MM.1S (cell line): ENCODE results near the gene PSMA2.
A peak's percentile ranks its signal among the peaks of the same experiment; 100 is the strongest.
"Not testable (repeated sequence)": the region's sequence is repeated elsewhere in the genome, so short reads cannot be mapped to it uniquely, and the experiment has no call there.

ENCODE experiments used
- DNase-seq: peaks from one replicate; pipeline ENCODE4 v3.0.0-alpha.2; 2015
- H2AFZ ChIP-seq: fragments of 300-600 bp; sonication (generic); 2 replicates; pipeline ENCODE4 v1.6.0; 2016; ENCODE audit warnings: antibody characterized with exemption, low read length
- H3F3A ChIP-seq: fragments of 300-600 bp; sonication (generic); 2 replicates; pipeline ENCODE4 v1.6.1; 2016; ENCODE audit warnings: mild to moderate bottlenecking, antibody characterized with exemption, low read length, moderate library complexity, mixed read lengths; ENCODE audit not compliant: insufficient read depth
- H3K27ac ChIP-seq: fragments of 300-600 bp; sonication (generic); 2 replicates; pipeline ENCODE4 v1.5.1; 2016; ENCODE audit warnings: mild to moderate bottlenecking, low read length
- H3K27me3 ChIP-seq: fragments of 300-600 bp; sonication (generic); replicated peaks from 2 replicates; pipeline ENCODE4 v1.6.0; 2016; ENCODE audit warnings: low read length; ENCODE audit not compliant: insufficient read depth
- H3K36me3 ChIP-seq: fragments of 300-600 bp; sonication (generic); replicated peaks from 2 replicates; pipeline ENCODE4 v1.6.1; 2016; ENCODE audit warnings: mild to moderate bottlenecking, low read length, mixed read lengths; ENCODE audit not compliant: insufficient read depth
- H3K4me1 ChIP-seq: fragments of 300-600 bp; sonication (generic); 2 replicates; pipeline ENCODE4 v1.6.1; 2016; ENCODE audit warnings: low read length, mixed read lengths
- H3K4me2 ChIP-seq: fragments of 300-600 bp; sonication (generic); 2 replicates; pipeline ENCODE4 v1.6.0; 2016; ENCODE audit warnings: low read depth, low read length
- H3K4me3 ChIP-seq: fragments of 300-600 bp; sonication (generic); 2 replicates; pipeline ENCODE4 v1.5.1; 2016; ENCODE audit warnings: low read length, mixed read lengths
- H3K79me2 ChIP-seq: fragments of 300-600 bp; sonication (generic); 2 replicates; pipeline ENCODE4 v1.6.1; 2016; ENCODE audit warnings: mixed run types, low read length, mixed read lengths
- H3K9ac ChIP-seq: fragments of 300-600 bp; sonication (generic); 2 replicates; pipeline ENCODE4 v1.6.1; 2016; ENCODE audit warnings: low read length, mixed read lengths
- H3K9me2 ChIP-seq: fragments of 300-600 bp; sonication (generic); replicated peaks from 2 replicates; pipeline ENCODE4 v1.6.1; 2016; ENCODE audit warnings: mild to moderate bottlenecking, low read length, mixed read lengths; ENCODE audit not compliant: insufficient read depth
- H3K9me3 ChIP-seq: fragments of 300-600 bp; sonication (generic); replicated peaks from 2 replicates; pipeline ENCODE4 v1.6.1; 2016; ENCODE audit warnings: mild to moderate bottlenecking, low read length, mixed read lengths; ENCODE audit not compliant: insufficient read depth
- H4K20me1 ChIP-seq: fragments of 300-600 bp; sonication (generic); 2 replicates; pipeline ENCODE4 v1.6.1; 2016; ENCODE audit warnings: mild to moderate bottlenecking, low read length, moderate library complexity, mixed read lengths; ENCODE audit not compliant: insufficient read depth
- EZH2 ChIP-seq: fragments of 300-600 bp; sonication (generic); optimal IDR thresholded peaks from 2 replicates; pipeline ENCODE3; 2017; ENCODE audit warnings: low read depth, mild to moderate bottlenecking, antibody characterized with exemption, low read length, mixed read lengths
- EZH2phosphoT487 ChIP-seq: fragments of 300-600 bp; sonication (generic); IDR thresholded peaks from 2 replicates; pipeline ENCODE4 v1.6.1; 2018; ENCODE audit warnings: antibody characterized with exemption, low read length
- TF ChIP-seq, protein P1 (sequence below): fragments of 300-600 bp; sonication (generic); IDR thresholded peaks from 2 replicates; pipeline ENCODE4 v1.5.1; 2016; ENCODE audit warnings: antibody characterized with exemption, low read length, mixed read lengths

Gene PSMA2

DNA sequence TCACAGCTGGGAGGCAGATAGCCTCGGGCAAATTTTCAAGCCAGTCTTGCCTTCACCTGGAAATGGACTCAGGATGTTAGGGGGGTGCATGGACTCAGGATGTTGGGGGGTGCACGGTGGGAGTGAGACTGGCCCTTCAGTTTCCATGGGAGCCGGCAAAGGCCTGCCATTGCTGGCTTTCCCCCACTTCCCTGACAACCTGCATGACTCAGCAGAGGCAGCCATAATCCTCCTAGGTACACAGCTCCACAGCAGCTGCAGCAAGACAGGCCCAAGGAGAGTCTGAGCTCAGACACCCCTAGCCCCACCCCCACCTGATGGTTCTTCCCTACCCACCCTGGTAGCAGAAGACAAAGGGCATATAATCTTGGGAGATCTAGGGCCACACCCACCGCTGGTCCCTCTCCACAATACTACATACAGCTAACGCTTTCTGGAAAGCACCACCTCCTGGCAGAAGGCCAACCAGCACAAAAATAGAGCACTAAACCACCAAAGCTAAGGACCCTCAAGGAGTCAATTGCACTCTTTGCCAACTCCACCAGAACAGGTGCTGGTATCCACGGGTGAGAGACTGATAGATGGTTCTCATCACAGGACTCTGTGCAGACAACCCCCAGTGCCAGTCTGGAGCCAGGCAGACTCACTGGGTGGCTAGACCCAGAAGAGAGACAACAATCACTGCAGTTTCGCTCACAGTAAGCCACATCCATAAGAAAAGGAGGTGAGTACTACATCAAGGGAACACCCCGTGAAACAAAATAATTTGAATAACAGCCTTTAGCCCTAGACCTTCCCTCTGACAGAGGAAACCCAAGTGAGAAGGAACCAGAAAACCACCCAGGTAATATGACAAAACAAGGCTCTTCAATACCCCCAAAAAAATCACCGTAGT, 38.4 kb downstream of the PSMA2 start:
- Histone ChIP-seq H3K27ac (no peak overlapping the region), H3K79me2 (no peaks in the 10 kb centered on the region), H2AFZ (no peak overlapping the region), H3K4me2 (no peak overlapping the region), H3K27me3 (no peaks in the 10 kb centered on the region), H4K20me1 (no peaks in the 10 kb centered on the region), H3K9me2 (no peaks in the 10 kb centered on the region), H3F3A (no peaks in the 10 kb centered on the region), H3K9me3 (no peaks in the 10 kb centered on the region), H3K4me3 (no peak overlapping the region), H3K9ac (no peak overlapping the region), H3K4me1 (no peaks in the 10 kb centered on the region), H3K36me3 (no peaks in the 10 kb centered on the region)
- TF ChIP-seq, protein P1, sequence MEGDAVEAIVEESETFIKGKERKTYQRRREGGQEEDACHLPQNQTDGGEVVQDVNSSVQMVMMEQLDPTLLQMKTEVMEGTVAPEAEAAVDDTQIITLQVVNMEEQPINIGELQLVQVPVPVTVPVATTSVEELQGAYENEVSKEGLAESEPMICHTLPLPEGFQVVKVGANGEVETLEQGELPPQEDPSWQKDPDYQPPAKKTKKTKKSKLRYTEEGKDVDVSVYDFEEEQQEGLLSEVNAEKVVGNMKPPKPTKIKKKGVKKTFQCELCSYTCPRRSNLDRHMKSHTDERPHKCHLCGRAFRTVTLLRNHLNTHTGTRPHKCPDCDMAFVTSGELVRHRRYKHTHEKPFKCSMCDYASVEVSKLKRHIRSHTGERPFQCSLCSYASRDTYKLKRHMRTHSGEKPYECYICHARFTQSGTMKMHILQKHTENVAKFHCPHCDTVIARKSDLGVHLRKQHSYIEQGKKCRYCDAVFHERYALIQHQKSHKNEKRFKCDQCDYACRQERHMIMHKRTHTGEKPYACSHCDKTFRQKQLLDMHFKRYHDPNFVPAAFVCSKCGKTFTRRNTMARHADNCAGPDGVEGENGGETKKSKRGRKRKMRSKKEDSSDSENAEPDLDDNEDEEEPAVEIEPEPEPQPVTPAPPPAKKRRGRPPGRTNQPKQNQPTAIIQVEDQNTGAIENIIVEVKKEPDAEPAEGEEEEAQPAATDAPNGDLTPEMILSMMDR, result no peak
- TF ChIP-seq EZH2 (no peak), EZH2phosphoT487 (no peak)
- DNase-seq, result no peak

DNA sequence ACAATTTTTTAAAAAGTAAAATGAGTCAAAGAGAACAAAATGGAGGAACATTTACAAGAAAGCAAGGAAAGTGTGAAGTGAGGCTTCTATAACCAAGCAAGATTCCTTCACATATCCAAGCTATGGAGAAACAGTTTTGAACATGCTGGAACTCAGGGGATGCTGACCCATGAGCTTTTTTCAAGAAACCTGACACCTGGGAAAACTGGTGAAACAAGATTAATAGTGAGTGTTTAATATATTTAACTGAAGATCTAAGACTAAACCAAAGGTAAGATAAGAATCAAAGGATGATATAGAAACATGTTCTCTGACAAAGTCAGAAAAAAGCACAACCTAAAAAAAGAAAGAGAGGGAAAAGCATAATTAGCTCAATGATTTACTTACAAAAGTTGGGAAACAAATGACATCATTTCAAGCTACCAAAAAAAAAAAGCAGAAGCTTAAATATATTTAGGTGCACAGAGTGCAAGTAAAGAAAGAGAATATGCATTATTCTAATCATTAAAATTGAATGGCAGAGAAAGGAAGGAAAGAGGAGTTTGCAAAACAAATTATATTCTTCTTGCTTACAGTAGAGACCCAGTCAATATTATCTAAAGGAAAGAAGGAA, 45.0 kb downstream of the PSMA2 start:
- no peak overlapping the region for H3K4me2 ChIP-seq
- no peak overlapping the region for H3K27ac ChIP-seq
- no peaks in the 10 kb centered on the region for H4K20me1 ChIP-seq
- H3K4me3 ChIP-seq, result no peak overlapping the region
- H2AFZ ChIP-seq, result no peak overlapping the region
- no peaks in the 10 kb centered on the region for H3K79me2 ChIP-seq
- H3K27me3 ChIP-seq, result no peaks in the 10 kb centered on the region
- no peaks in the 10 kb centered on the region for H3K9me2 ChIP-seq
- no peak for DNase-seq
- H3K9ac ChIP-seq, result no peak overlapping the region
- H3K4me1 ChIP-seq, result no peaks in the 10 kb centered on the region
- peaks cover 5% of the 10 kb centered on the region; the same call in 1 of the 2 replicates for H3F3A ChIP-seq
- no peaks in the 10 kb centered on the region for H3K9me3 ChIP-seq
- TF ChIP-seq EZH2 (no peak), EZH2phosphoT487 (no peak)
- TF ChIP-seq, protein P1, result no peak
- no peaks in the 10 kb centered on the region for H3K36me3 ChIP-seq

DNA sequence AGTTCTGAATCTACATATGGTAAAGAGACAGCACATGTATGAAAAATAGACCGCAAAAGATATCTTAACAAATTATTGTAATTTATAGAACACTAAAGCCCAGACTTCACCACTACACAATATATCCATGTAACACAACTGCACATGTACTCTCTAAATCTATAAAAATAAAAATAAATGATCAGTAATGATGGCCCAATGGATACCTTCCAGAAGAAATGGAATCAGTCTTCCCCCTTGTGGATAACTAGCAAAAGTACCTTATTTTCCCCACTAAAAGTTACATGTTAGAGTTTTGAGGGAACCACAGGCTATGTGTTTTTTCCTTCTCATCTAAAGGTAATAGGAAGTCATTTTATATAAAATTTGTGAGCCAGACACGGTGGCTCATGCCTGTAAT, 45.8 kb downstream of the PSMA2 start:
- TF ChIP-seq EZH2, result no peak
- TF ChIP-seq, protein P1, result peak; percentile 17; the same call in 1 of the 2 replicates
- Histone ChIP-seq H4K20me1 (no peaks in the 10 kb centered on the region), H2AFZ (no peak overlapping the region), H3K79me2 (no peaks in the 10 kb centered on the region), H3K9me3 (no peaks in the 10 kb centered on the region), H3K4me2 (no peak overlapping the region), H3K4me1 (no peaks in the 10 kb centered on the region), H3F3A (peaks cover 5% of the 10 kb centered on the region; the same call in 1 of the 2 replicates), H3K27ac (no peak overlapping the region), H3K9ac (no peak overlapping the region), H3K4me3 (no peak overlapping the region), H3K36me3 (no peaks in the 10 kb centered on the region), H3K9me2 (no peaks in the 10 kb centered on the region), H3K27me3 (no peaks in the 10 kb centered on the region)
- DNase-seq, result no peak

DNA sequence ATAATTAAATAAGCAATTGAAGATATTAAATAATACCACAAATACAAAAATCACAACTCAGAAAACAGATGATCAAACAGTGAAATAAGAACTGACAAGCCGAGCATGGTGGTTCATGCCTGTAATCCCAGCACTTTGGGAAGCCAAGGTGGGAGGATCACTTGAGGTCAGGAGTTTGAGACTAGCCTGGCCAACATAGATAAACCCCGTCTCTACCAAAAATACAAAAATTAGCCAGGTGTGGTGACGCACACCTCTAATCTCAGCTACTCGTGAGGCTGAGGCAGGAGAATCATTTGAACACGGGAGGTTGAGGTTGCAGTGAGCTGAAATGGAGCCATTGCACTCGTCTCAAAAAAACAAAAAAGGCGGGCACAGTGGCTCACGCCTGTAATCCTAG, 46.8 kb downstream of the PSMA2 start:
- not testable (repeated sequence) for H3K4me3 ChIP-seq, H3K4me2 ChIP-seq, H3K9me3 ChIP-seq, H3K79me2 ChIP-seq, H3K27me3 ChIP-seq, H3K36me3 ChIP-seq, H3K4me1 ChIP-seq, H3F3A ChIP-seq, H2AFZ ChIP-seq, DNase-seq, H3K9ac ChIP-seq, H3K27ac ChIP-seq, H4K20me1 ChIP-seq, H3K9me2 ChIP-seq
